H1 (cell line): ENCODE results near the gene TTLL5. TPM values are rescaled to one million over a fixed set of nuclear protein-coding genes. Genes with fewer than 3 reads are reported as not detected.

Source experiments
- CTCF ChIA-PET: fragments of 300-600 bp; sonication (Branson Sonifier 250); formaldehyde crosslinking; loops from one replicate; lab custom pipeline; 2021; ENCODE audit not compliant: partially characterized antibody; lab: Charles Lee
- POLR2A ChIA-PET: fragments of 300-600 bp; sonication (Branson Sonifier 250); formaldehyde crosslinking; loops from one replicate; lab custom pipeline; 2021; ENCODE audit warnings: inconsistent platforms; ENCODE audit not compliant: partially characterized antibody; lab: Charles Lee
- DNase-seq, 2 experiments: peaks; one replicate each; pipeline versions ENCODE4 v3.0.0 to v3.0.0-alpha.2; 2010 to 2022; ENCODE audit warnings: low spot score in 2 of 2, low read depth in 1 of 2, mixed read lengths in 1 of 2
- FAIRE-seq: peaks from 2 replicates; lab custom pipeline; 2011; peaks lifted over from hg19 to GRCh38; lab: Jason Lieb, UNC
- H2AFZ ChIP-seq: 2 replicates; pipeline ENCODE4 v1.8.1; 2012; ENCODE audit warnings: low read length, inconsistent platforms
- H2AK5ac ChIP-seq: 2 replicates; pipeline ENCODE4 v1.6.1; 2013; ENCODE audit warnings: low read depth, low read length
- H2BK120ac ChIP-seq: replicated peaks from 2 replicates; pipeline ENCODE3; 2013; ENCODE audit warnings: low read depth, low read length, inconsistent platforms
- H2BK12ac ChIP-seq: 2 replicates; pipeline ENCODE4 v1.6.1; 2013; ENCODE audit warnings: low read depth, low read length
- H2BK15ac ChIP-seq: 2 replicates; pipeline ENCODE4 v1.6.1; 2013; ENCODE audit warnings: low read length
- H2BK20ac ChIP-seq: 2 replicates; pipeline ENCODE4 v1.6.1; 2013; ENCODE audit warnings: low read length
- H2BK5ac ChIP-seq: 2 replicates; pipeline ENCODE4 v1.6.1; 2013; ENCODE audit warnings: low read depth, low read length
- H3K14ac ChIP-seq: 2 replicates; pipeline ENCODE4 v1.6.1; 2013; ENCODE audit warnings: inconsistent platforms; ENCODE audit not compliant: insufficient read length
- H3K18ac ChIP-seq: 2 replicates; pipeline ENCODE4 v1.6.1; 2013; ENCODE audit warnings: low read length; ENCODE audit errors: extremely low read depth
- H3K23ac ChIP-seq: 2 replicates; pipeline ENCODE4 v1.6.1; 2013; ENCODE audit warnings: inconsistent platforms; ENCODE audit not compliant: insufficient read length
- H3K23me2 ChIP-seq: 2 replicates; pipeline ENCODE4 v1.6.1; 2013; ENCODE audit warnings: low read depth, low read length
- H3K27ac ChIP-seq: 2 replicates; pipeline ENCODE4 v1.6.1; 2011; ENCODE audit warnings: low read depth, low read length, inconsistent platforms
- H3K27me3 ChIP-seq, 4 experiments: replicated peaks in 1 of 4; 1 replicate in 1 of 4; 2 replicates in 3 of 4; pipeline versions ENCODE4 v1.6.1 to v1.8.1; 2011 to 2013; ENCODE audit warnings: low read length in 3 of 4, mild to moderate bottlenecking in 3 of 4, inconsistent platforms in 2 of 4, mixed read lengths in 2 of 4, moderate library complexity in 1 of 4; ENCODE audit not compliant: control insufficient read depth in 3 of 4, insufficient read depth in 3 of 4; ENCODE audit errors: extremely low read depth in 1 of 4
- H3K36me3 ChIP-seq, 4 experiments: 2 replicates each; pipeline versions ENCODE4 v1.6.1 to v1.8.1; 2011 to 2013; ENCODE audit warnings: mild to moderate bottlenecking in 4 of 4, low read length in 3 of 4, moderate library complexity in 2 of 4, control low read depth in 1 of 4, inconsistent platforms in 1 of 4; ENCODE audit not compliant: insufficient read depth in 4 of 4, control insufficient read depth in 2 of 4
- H3K4ac ChIP-seq: replicated peaks from 2 replicates; pipeline ENCODE3; 2013; ENCODE audit warnings: low read length, low read depth, mixed read lengths, inconsistent platforms; ENCODE audit not compliant: insufficient read length
- H3K4me1 ChIP-seq, 4 experiments: replicated peaks in 1 of 4; 1 replicate in 1 of 4; 2 replicates in 3 of 4; pipeline versions ENCODE4 v1.6.1 to v1.8.1; 2011 to 2013; ENCODE audit warnings: low read length in 3 of 4, inconsistent platforms in 2 of 4, mixed read lengths in 1 of 4; ENCODE audit not compliant: insufficient read depth in 4 of 4, control insufficient read depth in 3 of 4
- H3K4me2 ChIP-seq, 2 experiments: 2 replicates each; pipeline versions ENCODE4 v1.6.1 to v1.8.1; 2011 to 2013; ENCODE audit warnings: low read depth in 2 of 2, low read length in 2 of 2, control low read depth in 1 of 2, inconsistent platforms in 1 of 2, mild to moderate bottlenecking in 1 of 2; ENCODE audit not compliant: insufficient read depth in 1 of 2
- H3K4me3 ChIP-seq, 4 experiments: fragments of 200-600, 300-600 bp in 1 of 4; sonication (generic), shearing (Covaris generic), sonication (Bioruptor Twin) in 1 of 4; 2 replicates each; pipeline versions ENCODE4 v1.5.1 to v1.8.1; 2011 to 2016; ENCODE audit warnings: low read length in 4 of 4, low read depth in 3 of 4, control low read depth in 2 of 4, inconsistent platforms in 2 of 4, mild to moderate bottlenecking in 2 of 4, mixed read lengths in 1 of 4, moderate library complexity in 1 of 4; ENCODE audit not compliant: insufficient read depth in 2 of 4; ENCODE audit errors: extremely low read depth in 1 of 4
- H3K56ac ChIP-seq: replicated peaks from 2 replicates; pipeline ENCODE3; 2013; ENCODE audit warnings: low read depth, mild to moderate bottlenecking, mixed read lengths, low read length, inconsistent platforms; ENCODE audit not compliant: insufficient read length
- H3K79me1 ChIP-seq: 2 replicates; pipeline ENCODE4 v1.6.1; 2013; ENCODE audit warnings: low read depth, low read length, control low read depth
- H3K79me2 ChIP-seq, 2 experiments: 2 replicates each; pipeline versions ENCODE4 v1.6.1 to v1.8.1; 2012 to 2013; ENCODE audit warnings: low read length in 2 of 2, mild to moderate bottlenecking in 2 of 2, inconsistent platforms in 1 of 2; ENCODE audit not compliant: insufficient read depth in 2 of 2, control insufficient read depth in 1 of 2
- H3K9ac ChIP-seq, 4 experiments: replicated peaks in 1 of 4; 1 replicate in 1 of 4; 2 replicates in 3 of 4; pipeline versions ENCODE4 v1.6.1 to v1.8.1; 2011 to 2013; ENCODE audit warnings: low read depth in 3 of 4, low read length in 3 of 4, control low read depth in 2 of 4, mild to moderate bottlenecking in 2 of 4, moderate library complexity in 2 of 4, inconsistent platforms in 1 of 4; ENCODE audit errors: extremely low read depth in 1 of 4
- H3K9me3 ChIP-seq, 2 experiments: 2 replicates each; pipeline versions ENCODE4 v1.6.1 to v1.8.1; 2012 to 2013; ENCODE audit warnings: mild to moderate bottlenecking in 2 of 2, moderate library complexity in 2 of 2, control low read depth in 1 of 2, inconsistent platforms in 1 of 2, low read depth in 1 of 2, low read length in 1 of 2, mixed read lengths in 1 of 2; ENCODE audit not compliant: insufficient read depth in 2 of 2
- H4K20me1 ChIP-seq, 2 experiments: replicated peaks in 1 of 2; 2 replicates each; pipeline versions ENCODE3 to v1.8.1; 2011 to 2013; ENCODE audit warnings: inconsistent platforms in 2 of 2, low read length in 2 of 2, mild to moderate bottlenecking in 1 of 2; ENCODE audit not compliant: insufficient read depth in 2 of 2, control insufficient read depth in 1 of 2
- H4K5ac ChIP-seq: 2 replicates; pipeline ENCODE4 v1.6.1; 2013; ENCODE audit warnings: low read length, low read depth, mixed read lengths, inconsistent platforms; ENCODE audit not compliant: insufficient read length
- H4K8ac ChIP-seq: 2 replicates; pipeline ENCODE4 v1.8.0; 2013; ENCODE audit warnings: mild to moderate bottlenecking, moderate library complexity, low read length, inconsistent platforms; ENCODE audit not compliant: insufficient read depth; ENCODE audit errors: extremely low read depth
- H4K91ac ChIP-seq: replicated peaks from 2 replicates; pipeline ENCODE3; 2013; ENCODE audit warnings: low read length, mixed read lengths, inconsistent platforms; ENCODE audit not compliant: insufficient read length
- BACH1 ChIP-seq: IDR thresholded peaks from 2 replicates; pipeline ENCODE4 v1.6.1; 2012; ENCODE audit warnings: low read length, improper control_type of control experiment
- BCL11A ChIP-seq, 2 experiments: IDR thresholded peaks; one replicate each; pipeline ENCODE4 v1.6.1; 2011; ENCODE audit warnings: low read depth in 2 of 2, low read length in 2 of 2, mild to moderate bottlenecking in 2 of 2
- CHD1 ChIP-seq: IDR thresholded peaks from 2 replicates; pipeline ENCODE4 v1.6.1; 2012; ENCODE audit warnings: low read depth, low read length, improper control_type of control experiment
- WGBS, 2 experiments: shearing (Covaris generic) in 1 of 2; methylation state at CpG; one replicate each; pipeline versions ENCODE4 v1.1.6 to v1.1.7; 2013 to 2015; ENCODE audit warnings: low lambda C conversion rate in 2 of 2, mixed read lengths in 2 of 2, inconsistent platforms in 1 of 2, low coverage in 1 of 2, missing lambda C conversion rate in 1 of 2; ENCODE audit not compliant: insufficient replicate concordance in 2 of 2, insufficient coverage in 1 of 2, insufficient read length in 1 of 2; ENCODE audit errors: extremely low coverage in 1 of 2, missing lambda C conversion rate in 1 of 2; 5-methylcytosine and 5-hydroxymethylcytosine counted together
- polyA plus RNA-seq, 7 experiments: library from polyadenylated mRNA; depleted of rRNA in 3 of 7; stranded (reverse) in 5 of 7; unstranded in 2 of 7; fragments of >200 nt in 5 of 7; fragments of 200-250 nt in 2 of 7; gene quantifications; 1 replicate in 5 of 7; 2 replicates in 1 of 7; 4 replicates in 1 of 7; pipeline versions ENCODE4 v1.2.1 to v1.2.3, GENCODE V29; 2011 to 2013; ENCODE audit warnings: missing spikeins in 2 of 7, mixed read lengths in 2 of 7
- total RNA-seq: library from RNA; stranded (reverse); fragmentation: NEBNext Ultra II Directional; extraction: Animal tissue kit (Norgen Biotek cat#: 25700); gene quantifications from 2 replicates; pipeline ENCODE4 v1.2.1, GENCODE V29; 2021
- TF ChIP-seq, protein P1 (sequence below), 3 experiments: IDR thresholded peaks; 1 replicate in 2 of 3; 2 replicates in 1 of 3; pipeline versions ENCODE4 v1.5.1 to v1.6.1; 2011; ENCODE audit warnings: low read length in 3 of 3, mild to moderate bottlenecking in 3 of 3, inconsistent platforms in 2 of 3, low read depth in 1 of 3, moderate library complexity in 1 of 3; ENCODE audit not compliant: insufficient read depth in 1 of 3; ENCODE audit errors: control extremely low read depth in 1 of 3

TTLL5 gene
- total and polyA plus RNA-seq, 2 of the 8 experiments (the other 6 are each of a cell fraction or from before 2014, with no cell fraction given) = 16.1 to 45.9 TPM

DNA sequence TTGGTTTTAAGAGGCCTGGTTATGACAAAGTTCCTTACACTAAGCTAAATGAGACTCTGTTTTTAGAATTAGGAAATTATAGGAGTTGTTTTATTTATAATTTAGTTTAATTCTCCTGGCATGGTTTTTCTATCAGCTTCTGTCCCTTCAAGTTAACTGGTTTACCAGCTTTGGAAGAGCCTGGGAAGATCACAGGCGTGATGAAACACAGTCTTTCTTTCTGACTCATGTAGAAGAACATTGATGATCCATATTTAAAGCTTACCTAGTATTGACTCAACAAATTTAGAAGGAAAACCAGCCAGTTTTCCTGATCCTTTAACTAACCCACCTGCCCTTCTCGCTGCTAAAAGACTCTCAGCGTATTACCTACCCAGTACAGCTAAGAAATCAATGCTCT lies 165.6 kb downstream of the TTLL5 start:
- H2AFZ ChIP-seq = no peak overlapping the region
- no peak overlapping the region for H4K5ac ChIP-seq
- ChIA-PET POLR2A (no interaction called here), CTCF (interaction anchor here (0.9 to 3.7 kb wide), 6 partner anchors 16 to 152 kb away, joined by 3 to 10 read pairs (median 4); no protein-coding TSS in a partner anchor)
- no peak overlapping the region for H3K14ac ChIP-seq
- no peaks in the 10 kb centered on the region for H3K23me2 ChIP-seq
- H3K9ac ChIP-seq = no peak overlapping the region
- peaks cover 0 to 1% (median 0%) of the 10 kb centered on the region in 4 experiments; a peak in 1 of 7 replicates for H3K27me3 ChIP-seq
- no peak overlapping the region for H3K4me2 ChIP-seq
- H2BK12ac ChIP-seq = no peak overlapping the region
- H2AK5ac ChIP-seq = no peak overlapping the region
- no peak overlapping the region for H2BK5ac ChIP-seq
- 91% methylated on average over 3 of the region's 3 CpGs; no CpG with 5 or more reads in 1 of the 2 experiments for WGBS, 2 experiments
- H4K91ac ChIP-seq = no peak overlapping the region
- TF ChIP-seq CHD1 = no peak
- TF ChIP-seq, protein P1, sequence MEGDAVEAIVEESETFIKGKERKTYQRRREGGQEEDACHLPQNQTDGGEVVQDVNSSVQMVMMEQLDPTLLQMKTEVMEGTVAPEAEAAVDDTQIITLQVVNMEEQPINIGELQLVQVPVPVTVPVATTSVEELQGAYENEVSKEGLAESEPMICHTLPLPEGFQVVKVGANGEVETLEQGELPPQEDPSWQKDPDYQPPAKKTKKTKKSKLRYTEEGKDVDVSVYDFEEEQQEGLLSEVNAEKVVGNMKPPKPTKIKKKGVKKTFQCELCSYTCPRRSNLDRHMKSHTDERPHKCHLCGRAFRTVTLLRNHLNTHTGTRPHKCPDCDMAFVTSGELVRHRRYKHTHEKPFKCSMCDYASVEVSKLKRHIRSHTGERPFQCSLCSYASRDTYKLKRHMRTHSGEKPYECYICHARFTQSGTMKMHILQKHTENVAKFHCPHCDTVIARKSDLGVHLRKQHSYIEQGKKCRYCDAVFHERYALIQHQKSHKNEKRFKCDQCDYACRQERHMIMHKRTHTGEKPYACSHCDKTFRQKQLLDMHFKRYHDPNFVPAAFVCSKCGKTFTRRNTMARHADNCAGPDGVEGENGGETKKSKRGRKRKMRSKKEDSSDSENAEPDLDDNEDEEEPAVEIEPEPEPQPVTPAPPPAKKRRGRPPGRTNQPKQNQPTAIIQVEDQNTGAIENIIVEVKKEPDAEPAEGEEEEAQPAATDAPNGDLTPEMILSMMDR (IDR thresholded peaks at IDR 0.05; ENCODE audit: control extremely low read depth in 1 of 3, insufficient read depth in 1 of 3, low read depth in 1 of 3, low read length in 3 of 3) = no peak
- TF ChIP-seq BCL11A (IDR thresholded peaks at IDR 0.05; ENCODE audit: low read depth in 2 of 2, low read length in 2 of 2) = no peak
- no peak for TF ChIP-seq BACH1
- no peak overlapping the region for H2BK20ac ChIP-seq
- no peak overlapping the region for H2BK15ac ChIP-seq
- DNase-seq = no peak
- no peak overlapping the region for H3K23ac ChIP-seq
- H3K56ac ChIP-seq = no peak overlapping the region
- peaks cover 0 to 2% of the 10 kb centered on the region in 2 experiments for H4K20me1 ChIP-seq
- H4K8ac ChIP-seq = no peak overlapping the region
- no peaks in the 10 kb centered on the region for H3K79me1 ChIP-seq
- no peak for FAIRE-seq
- no peak overlapping the region for H3K4me3 ChIP-seq
- no peak overlapping the region for H3K4ac ChIP-seq
- no peak overlapping the region for H3K18ac ChIP-seq
- no peak overlapping the region for H2BK120ac ChIP-seq
- H3K4me1 ChIP-seq = no peaks in the 10 kb centered on the region
- H3K9me3 ChIP-seq = no peaks in the 10 kb centered on the region
- H3K79me2 ChIP-seq = no peaks in the 10 kb centered on the region
- H3K27ac ChIP-seq = no peak overlapping the region
- peaks cover 0 to 2% (median 0%) of the 10 kb centered on the region in 4 experiments; a peak in 2 of 8 replicates for H3K36me3 ChIP-seq
